WTC11 (cell line): ENCODE measurements around the gene DOCK8. TPM values are rescaled to one million over a fixed set of nuclear protein-coding genes. Genes with fewer than 3 reads are reported as not detected.

ENCODE experiments used
- ATAC-seq: fragments of 200-7000 bp; cut with Tn5 transposase; 2 replicates; pipeline ENCODE4 v1.10.0; 2021; ENCODE audit warnings: mild to moderate bottlenecking, moderate library complexity
- CTCF ChIA-PET: fragments of 300-600 bp; sonication (Branson Sonifier 250); formaldehyde crosslinking; loops from one replicate; lab custom pipeline; 2021; ENCODE audit warnings: antibody characterized with exemption; lab: Charles Lee
- POLR2A ChIA-PET: fragments of 350-600 bp; sonication (Branson Sonifier 250); formaldehyde crosslinking; loops from one replicate; lab custom pipeline; 2021; ENCODE audit warnings: antibody characterized with exemption; lab: Charles Lee
- DNase-seq: peaks from one replicate; pipeline ENCODE4 v3.0.0; 2021; ENCODE audit warnings: low spot score
- H3K27ac Mint-ChIP-seq: 2 replicates; pipeline ENCODE4 v1.8.0; 2021; ENCODE audit warnings: mixed read lengths
- H3K27me3 Mint-ChIP-seq: 2 replicates; pipeline ENCODE4 v1.8.0; 2021; ENCODE audit warnings: low read depth, mild to moderate bottlenecking, moderate library complexity, mixed read lengths
- H3K36me3 Mint-ChIP-seq: 2 replicates; pipeline ENCODE4 v1.8.0; 2021; ENCODE audit warnings: mixed read lengths
- H3K4me1 Mint-ChIP-seq: 2 replicates; pipeline ENCODE4 v1.8.0; 2022; ENCODE audit warnings: mixed read lengths
- H3K4me3 Mint-ChIP-seq: 2 replicates; pipeline ENCODE4 v1.8.0; 2021; ENCODE audit warnings: mild to moderate bottlenecking, moderate library complexity, mixed read lengths
- H3K9me3 Mint-ChIP-seq: 2 replicates; pipeline ENCODE4 v1.8.0; 2021; ENCODE audit warnings: mixed read lengths
- AR ChIP-seq: fragments of 250-450 bp; sonication (Bioruptor Pico); IDR thresholded peaks from 2 replicates; pipeline ENCODE4 v1.9.0; 2021; ENCODE audit warnings: mild to moderate bottlenecking
- ATF3 ChIP-seq: sonication (generic); formaldehyde crosslinking; conservative IDR thresholded peaks from 2 replicates; pipeline ENCODE4 v1.8.1; 2022; ENCODE audit warnings: mild to moderate bottlenecking, missing genetic modification reagents
- CTCF ChIP-seq: fragments of 200-600 bp; IDR thresholded peaks from 2 replicates; pipeline ENCODE4 v1.8.0; 2022; ENCODE audit warnings: antibody characterized with exemption
- E2F4 ChIP-seq: sonication (generic); formaldehyde crosslinking; IDR thresholded peaks from 2 replicates; pipeline ENCODE4 v1.8.1; 2022; ENCODE audit warnings: low read depth, mild to moderate bottlenecking, moderate library complexity, missing genetic modification reagents, borderline replicate concordance
- E2F5 ChIP-seq: sonication (generic); formaldehyde crosslinking; IDR thresholded peaks from 2 replicates; pipeline ENCODE4 v1.8.1; 2022; ENCODE audit warnings: mild to moderate bottlenecking, moderate library complexity, missing genetic modification reagents
- EMX1 ChIP-seq: fragments of 250-450 bp; sonication (Bioruptor Pico); IDR thresholded peaks from 2 replicates; pipeline ENCODE4 v1.8.0; 2021; ENCODE audit warnings: mild to moderate bottlenecking
- FOXP4 ChIP-seq: sonication (generic); formaldehyde crosslinking; IDR thresholded peaks from 2 replicates; pipeline ENCODE4 v1.8.0; 2022; ENCODE audit warnings: mild to moderate bottlenecking, missing genetic modification reagents
- JUN ChIP-seq: sonication (generic); formaldehyde crosslinking; IDR thresholded peaks from 2 replicates; pipeline ENCODE4 v1.8.0; 2023; ENCODE audit warnings: mild to moderate bottlenecking, missing genetic modification reagents
- MXD4 ChIP-seq: fragments of 250-450 bp; sonication (Bioruptor Pico); IDR thresholded peaks from 2 replicates; pipeline ENCODE4 v1.8.0; 2021; ENCODE audit warnings: mild to moderate bottlenecking, moderate library complexity, borderline replicate concordance
- NFE2L1 ChIP-seq: sonication (generic); formaldehyde crosslinking; IDR thresholded peaks from 2 replicates; pipeline ENCODE4 v1.8.1; 2023; ENCODE audit warnings: missing genetic modification reagents
- NFYB ChIP-seq: sonication (generic); formaldehyde crosslinking; conservative IDR thresholded peaks from 2 replicates; pipeline ENCODE4 v1.8.0; 2022; ENCODE audit warnings: low read depth, missing genetic modification reagents
- NR3C1 ChIP-seq: sonication (generic); formaldehyde crosslinking; conservative IDR thresholded peaks from 2 replicates; pipeline ENCODE4 v1.8.1; 2023; ENCODE audit warnings: low read depth, mild to moderate bottlenecking, missing genetic modification reagents
- OVOL2 ChIP-seq: fragments of 250-450 bp; sonication (Bioruptor Pico); IDR thresholded peaks from 2 replicates; pipeline ENCODE4 v1.9.0; 2021; ENCODE audit warnings: mild to moderate bottlenecking, borderline replicate concordance
- PRDM15 ChIP-seq: sonication (generic); formaldehyde crosslinking; IDR thresholded peaks from 2 replicates; pipeline ENCODE4 v1.8.0; 2022; ENCODE audit warnings: missing genetic modification reagents
- SMAD3 ChIP-seq: sonication (generic); formaldehyde crosslinking; IDR thresholded peaks from 2 replicates; pipeline ENCODE4 v1.8.0; 2022; ENCODE audit warnings: missing genetic modification reagents, mild to moderate bottlenecking, borderline replicate concordance
- SMAD4 ChIP-seq: sonication (generic); formaldehyde crosslinking; IDR thresholded peaks from 2 replicates; pipeline ENCODE4 v1.8.0; 2022; ENCODE audit warnings: mild to moderate bottlenecking, missing genetic modification reagents
- ZNF423 ChIP-seq: fragments of 250-450 bp; sonication (Bioruptor Pico); IDR thresholded peaks from 2 replicates; pipeline ENCODE4 v2.1.2; 2022; ENCODE audit warnings: mild to moderate bottlenecking, moderate library complexity
- total RNA-seq: library from RNA; stranded (reverse); gene quantifications from 3 replicates; pipeline ENCODE4 v1.2.3, GENCODE V29; 2021

DOCK8 gene
- total RNA-seq, 1 experiment from 2014 or later, result 3.2 TPM

- Mint-ChIP-seq H3K4me3 (peak overlapping the region; percentile 93), H3K36me3 (peaks cover 14% of the 10 kb centered on the region), H3K4me1 (peaks cover 25% of the 10 kb centered on the region), H3K27me3 (no peaks in the 10 kb centered on the region), H3K27ac (peak overlapping the region; percentile 91), H3K9me3 (no peaks in the 10 kb centered on the region)
- CTCF ChIA-PET, result interaction anchor here (0.6 to 1.5 kb wide), 3 partner anchors 33 to 294 kb away, joined by 3 read pairs; no protein-coding TSS in a partner anchor
- TF ChIP-seq PRDM15 (CRISPR knock-in tag) (no peak), ATF3 (CRISPR knock-in tag) (peak; percentile 54; the same call in 1 of the 2 replicates), NR3C1 (0 out of 2 replicates have a peak, but pooled peaks have one; percentile 46)
- DNase-seq (no peak), ATAC-seq (peak; percentile 13; the same call in 1 of the 2 replicates)
- POLR2A ChIA-PET, result interaction anchor here (0.5 to 0.9 kb wide), 2 partner anchors 12 to 33 kb away, joined by 3 to 4 read pairs; partner anchors contain the start of gene KANK1
Observed at GRCh38 chr9:470552-471194, 256.0 kb downstream of the DOCK8 start.

GRCh38 chr9:471320-471719 is 256.7 kb downstream of the DOCK8 start:
- CTCF ChIA-PET, result interaction anchor here (1.4 kb wide), 1 partner anchor 32 kb away, joined by 3 read pairs; no protein-coding TSS in a partner anchor
- TF ChIP-seq ZNF423, result no peak
- TF ChIP-seq OVOL2 (CRISPR knock-in tag), result no peak
- H3K9me3 Mint-ChIP-seq, result no peaks in the 10 kb centered on the region
- peaks cover 25% of the 10 kb centered on the region for H3K4me1 Mint-ChIP-seq
- ATAC-seq (no peak), DNase-seq (no peak)
- peaks cover 17% of the 10 kb centered on the region for H3K36me3 Mint-ChIP-seq
- H3K27me3 Mint-ChIP-seq, result no peaks in the 10 kb centered on the region
- H3K4me3 Mint-ChIP-seq, result peak overlapping the region; percentile 93
- no peak overlapping the region for H3K27ac Mint-ChIP-seq
- POLR2A ChIA-PET, result no interaction called here

GRCh38 chr9:472479-473075 is 257.9 kb downstream of the DOCK8 start:
- Mint-ChIP-seq H3K4me1 (peaks cover 29% of the 10 kb centered on the region), H3K36me3 (peaks cover 18% of the 10 kb centered on the region), H3K27ac (no peak overlapping the region), H3K4me3 (no peak overlapping the region), H3K9me3 (no peaks in the 10 kb centered on the region), H3K27me3 (no peaks in the 10 kb centered on the region)
- ATAC-seq (no peak), DNase-seq (no peak)
- CTCF ChIA-PET, result no interaction called here
- POLR2A ChIA-PET, result no interaction called here
- TF ChIP-seq E2F5 (CRISPR knock-in tag), result no peak
- no peak for TF ChIP-seq MXD4 (CRISPR knock-in tag)
- TF ChIP-seq E2F4 (CRISPR knock-in tag), result no peak
- no peak for TF ChIP-seq EMX1 (CRISPR knock-in tag)
- TF ChIP-seq NFE2L1 (CRISPR knock-in tag), result no peak
- no peak for TF ChIP-seq FOXP4 (CRISPR knock-in tag)
- no peak for TF ChIP-seq JUN
- TF ChIP-seq CTCF, result no peak
- no peak for TF ChIP-seq NFYB
- no peak for TF ChIP-seq SMAD4
- no peak for TF ChIP-seq SMAD3 (CRISPR knock-in tag)
- no peak for TF ChIP-seq AR (CRISPR knock-in tag)
